ENCODE data around the gene DPM2.

Gene DPM2

GRCh38 chr9:127937388-127938297, at the start of gene DPM2:
DPM2 (minus strand) TSS chr9:127937854; CDS start chr9:127937820, 34 bp downstream.
- peak within 1 kb of the TSS; percentile 87 for H3K4me3 Mint-ChIP-seq
- peak within 1 kb of the TSS; percentile 91 for H3K27ac Mint-ChIP-seq
- peak; percentile 93 for DNase-seq
- peaks cover 14% of the 10 kb centered on the region for H3K27me3 Mint-ChIP-seq
- no peaks in the 10 kb centered on the region for H3K9me3 Mint-ChIP-seq
- CTCF ChIA-PET: interaction anchor here (0.6 to 4.9 kb wide), 2 partner anchors 97 to 165 kb away, joined by 3 to 34 read pairs; no protein-coding TSS in a partner anchor
- peaks cover 57% of the 10 kb centered on the region for H3K36me3 Mint-ChIP-seq
- H3K4me1 Mint-ChIP-seq: peaks cover 55% of the 10 kb centered on the region

GRCh38 chr9:127987103-127987614, 49.5 kb upstream of the DPM2 start:
- Mint-ChIP-seq H3K27ac (no peak overlapping the region), H3K9me3 (no peaks in the 10 kb centered on the region), H3K27me3 (no peaks in the 10 kb centered on the region), H3K4me1 (peaks cover 45% of the 10 kb centered on the region), H3K4me3 (no peak overlapping the region), H3K36me3 (no peaks in the 10 kb centered on the region)
- no peak for DNase-seq
- CTCF ChIA-PET: no interaction called here

GRCh38 chr9:127985011-127985410, 47.4 kb upstream of the DPM2 start:
- DNase-seq: no peak
- Mint-ChIP-seq H3K4me3 (no peak overlapping the region), H3K4me1 (peaks cover 41% of the 10 kb centered on the region), H3K36me3 (peaks cover under 1% of the 10 kb centered on the region), H3K27ac (no peak overlapping the region), H3K27me3 (no peaks in the 10 kb centered on the region), H3K9me3 (no peaks in the 10 kb centered on the region)
- CTCF ChIA-PET: interaction anchor here (0.9 to 1.1 kb wide), 3 partner anchors 42 to 133 kb away, joined by 3 to 4 read pairs (median 3); no protein-coding TSS in a partner anchor

- peaks cover 12% of the 10 kb centered on the region for H3K36me3 Mint-ChIP-seq
- H3K27me3 Mint-ChIP-seq: no peaks in the 10 kb centered on the region
- no peaks in the 10 kb centered on the region for H3K9me3 Mint-ChIP-seq
- H3K4me1 Mint-ChIP-seq: peaks cover 41% of the 10 kb centered on the region
- peak overlapping the region; percentile 87 for H3K27ac Mint-ChIP-seq
- CTCF ChIA-PET: interaction anchor here (2.2 to 19.7 kb wide), 2 partner anchors 28 to 41 kb away, joined by 8 to 159 read pairs; no protein-coding TSS in a partner anchor
- H3K4me3 Mint-ChIP-seq: peak overlapping the region; percentile 35
- no peak for DNase-seq
Observed at GRCh38 chr9:127983847-127984289, 46.2 kb upstream of the DPM2 start.

GRCh38 chr9:127982912-127983311, 45.3 kb upstream of the DPM2 start:
- H3K9me3 Mint-ChIP-seq: no peaks in the 10 kb centered on the region

GRCh38 chr9:127981559-127982121, 44.0 kb upstream of the DPM2 start:
- Mint-ChIP-seq H3K9me3 (no peaks in the 10 kb centered on the region), H3K27ac (peak overlapping the region; percentile 97), H3K4me1 (peaks cover 41% of the 10 kb centered on the region), H3K36me3 (peaks cover 32% of the 10 kb centered on the region), H3K27me3 (no peaks in the 10 kb centered on the region), H3K4me3 (peak overlapping the region; percentile 94)
- CTCF ChIA-PET: interaction anchor here (0.9 to 19.7 kb wide), 7 partner anchors 9 to 52 kb away, joined by 3 to 159 read pairs (median 5); no protein-coding TSS in a partner anchor
- DNase-seq: peak; percentile 73

More at GRCh38 chr9:127982912-127983311, 45.3 kb upstream of the DPM2 start:
- peak overlapping the region; percentile 87 for H3K27ac Mint-ChIP-seq
- H3K4me1 Mint-ChIP-seq: peaks cover 41% of the 10 kb centered on the region
- CTCF ChIA-PET: interaction anchor here (2.2 to 19.7 kb wide), 2 partner anchors 27 to 40 kb away, joined by 8 to 159 read pairs; no protein-coding TSS in a partner anchor
- no peaks in the 10 kb centered on the region for H3K27me3 Mint-ChIP-seq
- peak overlapping the region; percentile 42 for H3K4me3 Mint-ChIP-seq
- DNase-seq: no peak
- peaks cover 19% of the 10 kb centered on the region for H3K36me3 Mint-ChIP-seq

DNA sequence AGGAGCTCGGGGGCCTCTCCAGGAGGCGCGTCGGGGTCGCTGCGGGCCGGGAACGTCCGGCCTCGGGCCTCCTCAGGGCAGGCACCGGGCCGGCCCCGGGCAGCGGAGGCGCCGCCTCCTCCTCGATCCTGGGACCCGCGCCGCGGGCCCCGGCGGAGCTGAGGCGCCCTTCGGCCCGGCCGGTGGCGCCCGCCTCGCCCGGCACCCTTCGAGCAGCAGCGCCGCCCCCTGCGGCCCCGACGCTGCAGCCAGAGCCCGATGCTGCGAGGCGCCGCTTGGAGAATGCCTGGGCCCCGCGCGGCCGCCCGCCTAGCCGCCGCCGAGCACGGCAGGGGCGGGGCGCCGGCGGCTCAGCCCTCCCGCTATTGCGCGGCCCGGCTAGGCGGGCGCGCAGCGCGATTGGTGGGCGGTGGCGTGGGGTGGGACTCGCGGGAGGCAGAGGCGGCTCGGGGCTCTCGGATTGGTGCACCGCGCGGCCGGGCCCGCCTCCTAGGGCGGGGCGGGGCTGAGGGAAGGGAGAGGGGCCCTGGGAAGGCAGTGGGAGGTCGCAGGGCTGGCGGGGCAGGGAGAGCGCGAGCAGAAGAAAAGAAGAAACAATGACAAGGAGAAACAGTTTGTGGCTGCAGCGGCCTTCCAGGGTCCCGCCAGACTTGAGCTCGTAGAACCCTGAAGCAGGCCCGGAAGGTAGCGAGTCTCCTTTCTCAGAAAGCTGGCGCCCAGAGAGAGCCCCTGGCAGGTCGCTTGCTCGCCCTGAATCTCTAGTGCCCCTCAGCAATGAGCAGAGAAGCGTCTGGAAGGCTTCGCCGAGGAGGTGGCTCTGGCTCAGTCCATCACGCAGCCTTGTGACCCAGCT, 43.3 kb upstream of the DPM2 start, which contains the start of gene EEIG1:
Gene EEIG1, minus strand, starts transcription at position 284 of the 853 bp plus-strand sequence. CDS start 852 bp downstream, outside the sequence.
- peak; percentile 98 for DNase-seq
- Mint-ChIP-seq H3K4me1 (peaks cover 46% of the 10 kb centered on the region), H3K27ac (peak within 1 kb of the TSS; percentile 97), H3K9me3 (no peaks in the 10 kb centered on the region), H3K36me3 (peaks cover 39% of the 10 kb centered on the region), H3K4me3 (peak within 1 kb of the TSS; percentile 94), H3K27me3 (no peaks in the 10 kb centered on the region)
- CTCF ChIA-PET: interaction anchor here (0.6 to 19.7 kb wide), 11 partner anchors 8 to 53 kb away, joined by 3 to 159 read pairs (median 4); no protein-coding TSS in a partner anchor

DNA sequence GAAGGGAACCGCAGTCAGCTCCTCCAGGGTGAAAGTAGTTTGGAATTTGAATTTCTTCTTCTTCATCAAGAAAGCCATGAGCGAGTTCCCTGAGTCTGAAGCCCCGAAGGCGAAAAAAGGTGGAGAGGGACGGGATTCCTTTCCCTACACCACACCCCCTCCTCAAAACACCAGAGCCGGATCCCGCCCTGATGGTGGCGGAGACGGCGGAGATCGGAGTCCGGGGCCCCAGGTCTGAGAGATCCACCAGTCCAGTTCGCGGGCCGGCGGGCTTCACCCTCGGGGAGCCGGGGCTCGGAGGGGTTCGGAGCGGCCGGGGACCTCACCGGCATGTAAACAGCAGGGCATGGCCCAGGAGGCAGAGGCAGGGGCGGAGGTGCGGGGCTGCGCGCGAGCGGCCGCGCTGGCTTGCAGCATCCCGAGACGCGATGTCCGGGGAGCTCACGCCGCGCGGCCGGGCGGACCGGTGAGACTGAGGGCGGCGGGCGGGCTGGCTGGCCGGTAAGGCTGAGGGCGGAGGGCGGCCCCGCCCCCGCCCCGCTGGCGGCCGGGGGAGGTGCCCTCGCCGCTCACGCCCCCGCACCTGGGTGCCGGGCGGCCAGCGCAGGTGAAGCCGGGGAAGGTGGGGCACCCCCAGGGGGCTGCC, 42.5 kb upstream of the DPM2 start:
- peaks cover 47% of the 10 kb centered on the region for H3K36me3 Mint-ChIP-seq
- H3K27me3 Mint-ChIP-seq: no peaks in the 10 kb centered on the region
- DNase-seq: peak; percentile 65
- H3K27ac Mint-ChIP-seq: peak overlapping the region; percentile 91
- H3K4me3 Mint-ChIP-seq: peak overlapping the region; percentile 82
- H3K4me1 Mint-ChIP-seq: peaks cover 53% of the 10 kb centered on the region
- H3K9me3 Mint-ChIP-seq: no peaks in the 10 kb centered on the region
- CTCF ChIA-PET: interaction anchor here (0.6 to 19.7 kb wide), 6 partner anchors 25 to 53 kb away, joined by 3 to 159 read pairs (median 4); no protein-coding TSS in a partner anchor

DNA sequence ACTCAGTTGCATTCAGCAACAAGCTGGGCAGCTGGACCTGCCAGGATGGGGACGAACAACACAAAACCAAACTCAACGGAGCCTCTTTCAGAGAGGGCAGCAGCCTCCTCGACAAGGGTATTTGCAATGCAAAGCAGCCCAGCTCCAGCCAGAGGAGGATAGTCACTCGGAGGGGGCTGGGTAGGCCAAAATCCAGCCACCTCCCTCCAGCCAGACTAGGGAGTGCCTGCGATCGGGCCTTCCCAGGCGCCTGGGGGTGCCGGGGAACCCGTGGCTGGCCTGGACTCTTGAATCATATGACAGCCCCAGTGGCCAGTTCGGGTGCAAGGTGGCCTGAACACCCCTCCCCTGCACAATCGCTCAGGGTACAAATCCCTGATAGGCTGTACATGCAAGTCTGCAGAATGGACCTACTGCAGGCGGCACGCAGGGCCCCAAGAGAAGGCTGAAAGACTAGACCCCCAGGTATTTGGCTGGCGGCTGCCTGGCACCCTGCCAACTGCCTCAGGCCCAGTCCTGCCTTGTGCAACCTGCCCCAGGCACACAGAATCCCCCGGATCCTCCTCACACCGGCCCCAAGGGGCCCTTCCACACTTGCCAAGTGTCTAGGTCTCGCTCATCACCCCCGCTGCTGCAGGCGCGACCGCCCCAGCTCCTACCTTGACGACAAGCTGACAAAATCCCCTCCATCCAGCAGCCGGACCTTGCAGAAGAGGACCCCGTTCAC, 41.8 kb upstream of the DPM2 start:
- peaks cover 53% of the 10 kb centered on the region for H3K36me3 Mint-ChIP-seq
- H3K4me1 Mint-ChIP-seq: peaks cover 51% of the 10 kb centered on the region
- DNase-seq: peak; percentile 56
- H3K4me3 Mint-ChIP-seq: peak overlapping the region; percentile 82
- no peaks in the 10 kb centered on the region for H3K9me3 Mint-ChIP-seq
- CTCF ChIA-PET: interaction anchor here (0.7 to 19.7 kb wide), 10 partner anchors 9 to 138 kb away, joined by 3 to 159 read pairs (median 4); no protein-coding TSS in a partner anchor
- H3K27me3 Mint-ChIP-seq: no peaks in the 10 kb centered on the region
- H3K27ac Mint-ChIP-seq: peak overlapping the region; percentile 91

DNA sequence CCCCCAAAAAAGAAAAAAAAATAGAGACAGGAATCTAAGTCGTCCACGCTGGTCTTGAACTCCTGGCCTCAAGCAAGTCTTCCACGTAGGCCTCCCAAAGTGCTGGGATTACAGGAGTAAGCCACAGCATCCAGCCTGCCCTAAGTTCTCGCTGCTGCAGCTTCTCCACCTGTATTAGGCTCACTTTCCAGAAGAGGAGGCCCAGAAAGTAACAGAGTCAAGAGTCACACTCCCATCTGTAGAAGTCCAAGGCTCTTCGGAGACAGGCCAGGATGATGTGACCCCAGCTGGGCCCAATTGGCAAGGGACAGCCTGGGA, 41.3 kb upstream of the DPM2 start:
- DNase-seq: no peak
- CTCF ChIA-PET: interaction anchor here (0.7 to 19.7 kb wide), 9 partner anchors 9 to 139 kb away, joined by 3 to 159 read pairs (median 4); no protein-coding TSS in a partner anchor
- Mint-ChIP-seq H3K9me3 (no peaks in the 10 kb centered on the region), H3K4me1 (peaks cover 54% of the 10 kb centered on the region), H3K4me3 (peak overlapping the region; percentile 82), H3K27ac (peak overlapping the region; percentile 91), H3K27me3 (no peaks in the 10 kb centered on the region), H3K36me3 (peaks cover 59% of the 10 kb centered on the region)

DNA sequence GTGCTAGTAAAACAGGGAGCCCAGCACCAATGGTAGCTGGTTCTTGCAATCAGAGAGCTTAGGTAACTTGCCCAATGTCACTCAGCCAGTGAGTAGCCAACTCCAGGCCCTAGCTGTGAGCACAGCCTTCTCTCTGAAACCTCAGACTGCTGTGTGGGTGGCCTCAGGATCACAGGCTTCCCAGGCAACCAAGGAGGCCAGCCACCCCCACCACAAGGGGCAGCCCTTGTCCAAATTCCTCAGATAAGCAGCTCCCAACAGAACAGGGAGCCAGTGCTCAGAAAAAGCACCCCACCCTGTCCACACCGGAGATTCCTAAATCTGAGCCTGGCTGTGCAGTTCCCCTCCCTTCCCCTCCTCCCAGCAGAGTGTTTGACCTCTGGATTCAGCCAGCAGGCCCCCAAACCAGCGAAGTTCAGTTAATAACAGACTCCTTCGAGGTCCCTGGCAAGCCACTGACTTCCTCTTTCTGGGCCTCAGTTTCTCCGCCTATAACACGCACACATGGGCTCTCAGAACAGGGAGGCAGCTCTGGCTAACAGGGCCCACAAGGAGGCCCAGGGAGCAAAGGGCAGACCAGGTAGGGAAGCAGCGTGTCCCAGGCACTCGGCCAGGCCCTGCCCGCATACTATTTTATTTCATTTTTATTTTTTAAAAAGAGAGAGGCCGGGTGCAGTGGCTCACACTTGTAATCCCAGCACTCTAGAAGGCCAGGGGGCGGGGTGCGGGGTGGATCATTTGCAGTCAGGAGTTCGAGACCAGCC, 40.4 kb upstream of the DPM2 start:
- peak overlapping the region; percentile 90 for H3K27ac Mint-ChIP-seq

More for the DNA sequence above, 40.4 kb upstream of the DPM2 start:
- CTCF ChIA-PET: interaction anchor here (0.7 to 19.7 kb wide), 7 partner anchors 8 to 140 kb away, joined by 3 to 159 read pairs (median 4); no protein-coding TSS in a partner anchor
- Mint-ChIP-seq H3K27me3 (no peaks in the 10 kb centered on the region), H3K4me3 (peak overlapping the region; percentile 82), H3K36me3 (peaks cover 66% of the 10 kb centered on the region), H3K4me1 (peaks cover 50% of the 10 kb centered on the region), H3K9me3 (no peaks in the 10 kb centered on the region)
- no peak for DNase-seq

Measured in activated naive CD4-positive, alpha-beta T cell treated with anti-CD3 and anti-CD28 coated beads, Interleukin-2, amount 10 ng/mL, durations not matched to agents 7 days and 5 days (primary cell).